ENCODE data around the gene RHPN2. TPM values are rescaled to one million over a fixed set of nuclear protein-coding genes. Genes with fewer than 3 reads are reported as not detected.
"Not testable (repeated sequence)": the region's sequence is repeated elsewhere in the genome, so short reads cannot be mapped to it uniquely, and the experiment has no call there.

RHPN2 gene
- total RNA-seq, 2 donors from 2014 or later: not detected

DNA sequence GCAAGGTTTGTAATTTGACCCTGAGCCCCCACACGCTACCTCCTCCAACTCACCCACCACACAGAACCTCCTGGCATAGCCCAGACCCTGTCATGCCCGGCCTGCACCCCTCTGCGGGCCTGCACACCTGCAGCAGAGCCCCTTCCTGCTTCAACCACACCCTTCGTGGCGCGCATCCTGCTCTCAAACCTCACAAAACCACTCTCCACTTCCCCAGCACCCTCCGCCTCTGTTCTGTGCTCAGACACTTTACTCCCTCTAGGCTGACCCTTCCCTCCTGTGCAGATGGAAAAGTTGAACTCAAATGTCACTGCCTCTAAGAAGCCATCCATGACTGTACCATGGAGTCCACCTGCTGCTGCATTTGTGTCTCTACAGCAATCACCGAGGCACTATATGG is 64.2 kb downstream of the RHPN2 start:
- Mint-ChIP-seq H3K27me3 (peaks cover 3% of the 10 kb centered on the region), H3K27ac (peak overlapping the region; percentile 84), H3K36me3 (ENCODE audit: low read depth) (no peaks in the 10 kb centered on the region), H3K4me3 (peak overlapping the region; percentile 79), H3K4me1 (peaks cover 16% of the 10 kb centered on the region)
- H3K9me3 ChIP-seq (ENCODE audit: control insufficient read depth, low read length, poor library complexity, severe bottlenecking): no peaks in the 10 kb centered on the region
- DNase-seq (no peak), ATAC-seq (peak; percentile 27)

DNA sequence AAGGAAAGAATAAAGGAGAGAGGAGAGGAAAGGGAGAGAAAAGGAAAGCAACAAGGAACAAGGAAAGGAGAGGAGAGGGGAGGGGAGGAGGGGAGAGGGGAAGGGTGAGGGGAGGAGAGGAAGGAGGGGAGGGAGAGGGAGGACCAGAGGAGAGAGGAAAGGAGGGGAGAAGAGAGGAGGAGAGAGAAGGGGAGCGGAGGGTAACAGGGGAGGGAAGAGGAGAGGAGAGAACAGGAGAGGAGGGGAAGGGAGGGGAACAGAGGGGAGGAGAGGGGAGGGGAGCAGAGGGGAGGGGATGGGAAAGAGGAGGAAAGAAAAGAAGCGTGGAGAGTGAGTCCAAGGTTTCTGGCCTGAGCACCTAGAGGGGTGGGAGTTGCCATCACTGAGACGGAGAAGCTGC is 66.0 kb downstream of the RHPN2 start:
- DNase-seq: no peak
- no peaks in the 10 kb centered on the region for H3K36me3 Mint-ChIP-seq (ENCODE audit: low read depth)
- H3K9me3 ChIP-seq (ENCODE audit: control insufficient read depth, low read length, poor library complexity, severe bottlenecking): no peaks in the 10 kb centered on the region
- H3K27ac Mint-ChIP-seq: peak overlapping the region; percentile 84
- H3K27me3 Mint-ChIP-seq: no peaks in the 10 kb centered on the region
- H3K4me3 Mint-ChIP-seq: no peak overlapping the region
- ATAC-seq: no peak
- H3K4me1 Mint-ChIP-seq: peaks cover 16% of the 10 kb centered on the region

DNA sequence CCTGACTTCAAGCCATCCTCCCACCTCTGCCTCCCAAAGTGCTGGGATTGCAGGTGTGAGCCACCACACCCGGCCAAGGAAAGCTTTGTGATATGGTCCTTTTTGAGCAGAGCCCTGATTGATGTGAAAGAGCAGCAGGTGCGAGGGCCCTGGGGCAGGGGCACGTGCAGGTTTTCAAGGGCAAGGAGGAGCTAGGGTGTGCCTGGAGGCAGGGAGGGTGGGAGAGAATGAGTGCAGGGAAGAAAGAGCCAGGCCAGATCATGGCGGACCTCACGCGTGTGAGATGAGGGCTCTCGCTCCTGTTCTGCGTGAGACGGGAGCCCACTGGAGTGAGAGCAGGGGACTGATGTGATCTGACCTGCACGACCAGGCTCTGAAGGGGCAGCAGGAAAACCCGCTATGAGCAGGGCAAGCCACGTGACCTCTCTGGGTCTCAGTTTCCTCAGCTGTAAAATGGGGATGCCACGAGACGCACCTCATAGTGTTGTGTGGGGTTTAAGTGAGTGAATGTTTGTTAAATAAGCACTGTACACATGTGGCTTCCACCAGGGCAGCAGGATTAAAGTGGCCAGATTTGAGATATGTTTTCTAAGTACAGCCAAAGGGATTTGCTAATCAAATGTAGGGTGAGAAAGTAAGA is 66.9 kb downstream of the RHPN2 start:
- Mint-ChIP-seq H3K27me3 (no peaks in the 10 kb centered on the region), H3K4me1 (peaks cover 16% of the 10 kb centered on the region), H3K27ac (peak overlapping the region; percentile 84), H3K4me3 (no peak overlapping the region), H3K36me3 (ENCODE audit: low read depth) (no peaks in the 10 kb centered on the region)
- ATAC-seq: no peak
- no peaks in the 10 kb centered on the region for H3K9me3 ChIP-seq (ENCODE audit: control insufficient read depth, low read length, poor library complexity, severe bottlenecking)
- no peak for DNase-seq

DNA sequence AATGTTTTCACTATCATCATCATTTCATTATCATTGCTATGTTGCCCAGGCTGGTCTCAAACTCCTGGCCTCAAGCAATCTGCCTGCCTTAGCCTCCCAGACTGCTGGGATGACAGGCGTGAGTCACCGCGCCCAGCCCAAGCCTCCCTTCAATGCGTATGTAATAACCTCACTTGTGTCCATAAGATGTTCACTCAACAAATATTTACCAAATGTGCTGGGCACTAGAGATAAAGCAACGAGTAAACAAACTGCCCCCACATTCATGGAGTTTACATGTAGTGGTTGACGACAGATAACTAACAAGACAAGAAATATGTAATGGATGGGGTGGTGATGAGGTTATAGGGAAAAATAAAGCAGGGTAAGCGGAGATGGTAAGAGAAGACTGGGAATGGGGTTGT is 67.6 kb downstream of the RHPN2 start:
- H3K9me3 ChIP-seq (ENCODE audit: control insufficient read depth, low read length, poor library complexity, severe bottlenecking); H3K27ac Mint-ChIP-seq; H3K27me3 Mint-ChIP-seq; H3K4me3 Mint-ChIP-seq; ATAC-seq; DNase-seq; H3K36me3 Mint-ChIP-seq (ENCODE audit: low read depth): not testable (repeated sequence)
- H3K4me1 Mint-ChIP-seq: peaks cover 16% of the 10 kb centered on the region

DNA sequence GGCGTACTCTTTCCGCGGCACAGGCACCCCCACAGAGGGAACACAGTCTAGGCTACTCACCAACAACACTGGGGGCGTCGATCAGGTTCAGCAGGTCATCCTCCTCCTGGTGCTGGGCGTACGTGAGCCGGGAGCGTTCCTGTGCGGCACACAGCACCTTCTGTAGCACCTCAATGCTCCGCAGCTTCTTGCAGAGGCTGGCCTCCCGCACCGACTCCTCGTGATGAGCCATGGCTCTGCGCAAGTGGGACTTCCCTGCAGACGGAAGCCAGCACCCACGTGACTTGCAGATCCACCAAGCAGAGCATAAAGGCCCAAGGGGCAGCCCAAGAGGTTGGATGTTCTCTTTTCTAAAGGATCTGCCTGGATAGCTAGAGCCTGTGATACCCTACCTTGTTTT is 68.7 kb downstream of the RHPN2 start:
- not testable (repeated sequence) for H3K9me3 ChIP-seq (ENCODE audit: control insufficient read depth, low read length, poor library complexity, severe bottlenecking); ATAC-seq; H3K27me3 Mint-ChIP-seq; H3K36me3 Mint-ChIP-seq (ENCODE audit: low read depth); DNase-seq; H3K4me3 Mint-ChIP-seq; H3K27ac Mint-ChIP-seq
- H3K4me1 Mint-ChIP-seq: peaks cover 16% of the 10 kb centered on the region

DNA sequence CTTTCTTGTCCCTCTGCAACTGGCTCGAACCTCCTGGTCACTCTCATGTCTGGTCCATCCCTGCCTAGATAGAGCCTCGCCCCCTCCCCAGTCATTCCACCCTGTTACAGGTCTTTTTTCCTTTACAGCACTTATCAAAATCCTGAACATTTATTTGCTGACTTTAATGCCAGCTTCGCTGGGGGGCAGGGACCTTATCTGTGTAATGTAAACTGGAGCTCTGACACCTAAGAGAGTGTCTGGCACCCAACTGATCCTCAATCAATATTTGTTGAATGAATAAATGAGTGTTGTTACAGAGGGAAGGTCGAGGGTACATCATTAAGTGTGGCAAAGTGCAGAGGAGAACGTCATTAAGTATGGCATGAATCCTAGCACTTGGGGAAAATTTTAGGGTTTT is 76.0 kb downstream of the RHPN2 start:
- Mint-ChIP-seq H3K27me3 (peaks cover 5% of the 10 kb centered on the region), H3K27ac (no peak overlapping the region), H3K4me3 (no peak overlapping the region), H3K4me1 (peaks cover 6% of the 10 kb centered on the region), H3K36me3 (ENCODE audit: low read depth) (peaks cover 6% of the 10 kb centered on the region)
- DNase-seq: no peak
- no peaks in the 10 kb centered on the region for H3K9me3 ChIP-seq (ENCODE audit: control insufficient read depth, low read length, poor library complexity, severe bottlenecking)
- no peak for ATAC-seq

DNA sequence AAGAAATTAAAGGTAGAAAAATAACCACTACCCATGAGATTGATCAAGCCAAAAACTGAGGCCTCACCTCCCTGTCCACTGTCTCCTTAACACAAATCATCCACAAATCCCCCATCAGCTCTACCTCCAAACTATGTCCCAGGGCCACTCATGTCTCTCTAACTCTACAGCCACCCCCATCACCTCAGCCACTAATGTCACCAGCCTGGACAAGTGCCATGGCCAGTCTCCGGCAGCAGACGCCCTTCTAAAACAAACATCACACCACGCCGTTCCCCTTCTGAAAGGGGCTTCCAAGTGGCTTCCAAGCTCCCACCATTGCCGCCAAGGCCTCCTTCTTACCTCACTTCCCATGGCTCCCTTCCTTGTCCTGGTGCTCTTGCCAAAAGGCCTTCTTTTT is 76.4 kb downstream of the RHPN2 start:
- H3K4me1 Mint-ChIP-seq: not testable (repeated sequence)

DNA sequence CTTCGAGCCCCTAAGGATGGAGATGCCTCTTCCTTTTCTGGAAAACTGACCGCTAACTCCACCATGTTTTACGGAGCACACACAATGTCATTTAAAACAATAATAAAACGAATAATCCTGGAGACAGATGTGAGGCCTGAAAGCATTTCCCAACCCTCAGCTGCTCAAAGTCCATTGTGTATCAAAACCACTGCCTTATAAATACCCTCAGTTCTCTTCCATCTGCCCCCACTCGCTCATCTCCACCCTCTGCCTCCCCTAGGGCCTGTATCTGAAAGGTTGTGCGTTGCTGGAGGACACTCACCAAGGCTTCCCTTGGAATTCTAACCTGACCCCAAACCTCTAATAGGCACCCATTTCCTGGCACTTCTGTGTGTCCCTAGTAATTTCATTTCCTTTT is 82.2 kb downstream of the RHPN2 start:
- not testable (repeated sequence) for H3K9me3 ChIP-seq (ENCODE audit: control insufficient read depth, low read length, poor library complexity, severe bottlenecking); H3K36me3 Mint-ChIP-seq (ENCODE audit: low read depth); H3K27me3 Mint-ChIP-seq; H3K4me1 Mint-ChIP-seq; H3K4me3 Mint-ChIP-seq; ATAC-seq; H3K27ac Mint-ChIP-seq; DNase-seq

More for the DNA sequence above, 76.4 kb downstream of the RHPN2 start:
- not testable (repeated sequence) for H3K36me3 Mint-ChIP-seq (ENCODE audit: low read depth); DNase-seq; H3K4me3 Mint-ChIP-seq; ATAC-seq; H3K9me3 ChIP-seq (ENCODE audit: control insufficient read depth, low read length, poor library complexity, severe bottlenecking); H3K27me3 Mint-ChIP-seq; H3K27ac Mint-ChIP-seq

DNA sequence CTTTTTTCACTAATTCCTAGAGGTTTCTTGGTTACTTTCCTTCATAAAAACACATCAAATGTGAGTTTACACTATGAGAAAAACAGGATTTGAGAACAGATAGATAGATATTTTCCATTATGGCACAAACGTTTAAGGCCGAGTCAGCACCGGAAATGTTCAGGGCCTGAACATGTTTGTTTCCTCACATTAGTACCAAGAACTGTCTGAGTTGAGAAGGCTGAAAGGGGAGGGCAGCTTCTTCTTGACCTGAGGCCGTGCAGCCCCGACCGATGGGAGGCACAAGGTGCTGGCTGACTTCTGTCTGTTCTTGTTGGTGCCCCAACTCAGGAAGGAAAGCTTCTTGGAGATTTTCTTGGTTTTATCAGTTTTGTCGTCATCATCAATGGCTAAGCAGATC is 84.9 kb downstream of the RHPN2 start:
- H3K9me3 ChIP-seq (ENCODE audit: control insufficient read depth, low read length, poor library complexity, severe bottlenecking); DNase-seq; H3K27me3 Mint-ChIP-seq; H3K36me3 Mint-ChIP-seq (ENCODE audit: low read depth); H3K4me3 Mint-ChIP-seq; H3K27ac Mint-ChIP-seq; H3K4me1 Mint-ChIP-seq; ATAC-seq: not testable (repeated sequence)

DNA sequence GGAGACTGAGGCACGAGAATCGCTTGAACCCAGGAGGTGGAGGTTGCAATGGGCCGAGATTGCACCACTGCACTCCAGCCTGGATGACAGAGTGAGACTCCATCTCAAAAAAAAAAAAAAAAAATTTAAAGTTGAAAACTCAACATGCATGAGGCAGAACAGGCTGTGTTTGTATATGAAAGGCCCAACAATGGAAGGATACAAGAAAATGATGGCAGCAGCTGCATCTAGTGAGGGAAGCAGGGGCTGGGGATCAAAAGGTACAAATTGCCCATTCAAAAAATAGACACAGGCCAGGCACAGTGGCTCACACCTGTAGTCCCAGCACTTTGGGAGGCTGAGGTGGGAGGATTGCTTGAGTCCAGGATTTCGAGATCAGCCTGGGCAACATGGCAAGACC is 86.9 kb downstream of the RHPN2 start:
- ATAC-seq; H3K4me3 Mint-ChIP-seq; H3K4me1 Mint-ChIP-seq; H3K27me3 Mint-ChIP-seq; DNase-seq; H3K36me3 Mint-ChIP-seq (ENCODE audit: low read depth); H3K9me3 ChIP-seq (ENCODE audit: control insufficient read depth, low read length, poor library complexity, severe bottlenecking); H3K27ac Mint-ChIP-seq: not testable (repeated sequence)

DNA sequence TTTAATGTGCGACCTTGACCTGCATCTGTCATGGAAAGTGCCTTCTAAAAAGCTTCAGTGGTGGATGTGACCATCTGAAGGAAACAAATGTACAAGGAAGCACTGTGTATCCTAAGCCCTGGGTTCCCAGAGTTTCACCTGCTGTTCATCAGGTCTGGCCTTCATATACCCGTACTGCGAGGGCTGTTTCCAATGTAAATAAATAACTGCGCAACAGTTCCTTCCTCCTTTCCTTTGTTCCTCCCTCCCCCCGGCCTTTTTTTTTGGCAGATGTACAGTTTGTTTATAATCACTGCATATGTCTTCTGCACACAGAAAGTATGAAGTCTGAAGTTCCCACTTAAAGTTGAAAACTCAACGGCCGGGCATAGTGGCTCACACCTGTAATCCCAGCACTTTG is 87.4 kb downstream of the RHPN2 start:
- peaks cover 5% of the 10 kb centered on the region for H3K4me1 Mint-ChIP-seq
- DNase-seq (no peak), ATAC-seq (no peak)
- no peak overlapping the region for H3K4me3 Mint-ChIP-seq
- H3K9me3 ChIP-seq (ENCODE audit: control insufficient read depth, low read length, poor library complexity, severe bottlenecking): no peaks in the 10 kb centered on the region
- no peak overlapping the region for H3K27ac Mint-ChIP-seq
- H3K27me3 Mint-ChIP-seq: no peaks in the 10 kb centered on the region
- H3K36me3 Mint-ChIP-seq (ENCODE audit: low read depth): no peaks in the 10 kb centered on the region

DNA sequence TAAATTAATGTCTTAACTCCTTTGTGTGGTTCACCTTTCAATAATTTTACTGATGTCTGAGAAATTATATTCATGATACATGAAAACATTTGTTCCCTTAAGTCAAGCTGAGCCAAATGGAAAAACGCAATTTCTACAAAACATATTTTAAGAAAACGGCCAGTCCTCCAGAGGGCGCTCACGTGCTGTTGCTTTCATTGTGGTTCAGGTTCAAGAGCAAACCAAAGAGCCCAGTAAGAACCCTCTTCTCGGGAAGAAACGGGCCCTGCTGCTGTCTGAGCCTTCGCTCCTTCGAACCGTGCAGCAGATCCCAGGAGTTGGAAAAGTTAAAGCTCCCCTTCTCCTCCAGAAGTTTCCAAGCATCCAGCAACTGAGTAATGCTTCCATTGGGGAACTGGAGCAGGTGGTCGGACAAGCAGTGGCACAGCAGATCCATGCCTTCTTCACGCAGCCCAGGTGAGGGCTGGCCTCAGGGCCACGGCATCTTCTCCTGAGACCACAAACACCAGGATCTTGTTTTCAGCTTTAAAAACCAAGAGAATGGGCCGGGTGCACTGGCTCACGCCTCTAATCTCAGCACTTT is 88.4 kb downstream of the RHPN2 start:
- no peaks in the 10 kb centered on the region for H3K9me3 ChIP-seq (ENCODE audit: control insufficient read depth, low read length, poor library complexity, severe bottlenecking)
- no peak for ATAC-seq
- H3K27me3 Mint-ChIP-seq: no peaks in the 10 kb centered on the region
- DNase-seq: peak; percentile 34 to 63 (median 40)
- H3K4me3 Mint-ChIP-seq: no peak overlapping the region
- peaks cover 3% of the 10 kb centered on the region for H3K36me3 Mint-ChIP-seq (ENCODE audit: low read depth)
- peaks cover 12% of the 10 kb centered on the region for H3K4me1 Mint-ChIP-seq
- H3K27ac Mint-ChIP-seq: no peak overlapping the region

DNA sequence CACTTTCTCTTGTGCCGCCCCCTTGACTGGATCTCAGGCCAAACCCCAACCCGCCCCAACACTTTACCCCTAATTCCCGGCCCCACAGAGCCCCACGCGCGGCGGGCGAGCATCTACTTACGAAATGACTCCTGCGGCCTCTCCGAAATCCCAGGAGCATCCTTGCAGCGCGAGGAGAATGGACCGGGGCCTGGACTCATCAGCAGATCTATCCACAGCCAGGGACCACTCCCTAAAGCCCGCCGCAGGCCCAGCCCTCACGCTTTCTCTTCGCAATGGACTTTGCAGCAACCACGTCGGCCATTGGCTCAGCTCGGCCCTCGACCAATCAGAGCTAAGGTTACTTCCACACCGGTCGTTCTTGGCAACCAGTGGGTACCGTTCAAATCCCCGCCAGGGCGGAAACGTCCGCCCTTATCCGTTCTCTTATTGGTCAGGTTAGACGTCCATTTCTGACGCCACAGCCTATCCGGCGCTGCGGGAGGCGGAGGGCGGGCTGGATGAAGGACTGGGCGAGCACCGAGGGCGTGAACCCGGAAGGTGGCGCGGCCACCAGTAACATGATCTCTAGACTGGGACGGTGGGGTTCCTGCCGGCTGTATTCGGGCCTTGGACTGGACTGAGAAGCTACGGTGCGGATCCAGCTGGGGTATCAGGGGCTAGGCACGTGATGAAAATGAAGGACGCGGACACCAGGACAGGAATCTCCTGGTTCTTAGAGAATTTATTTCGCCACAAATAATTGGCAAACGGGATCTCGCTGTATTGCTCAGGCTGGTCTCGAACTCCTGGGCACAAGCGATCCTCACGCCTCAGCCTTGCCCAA is 92.8 kb downstream of the RHPN2 start, which contains the start of the genes CEP89 and FAAP24:
TSS of gene CEP89 (minus strand) at position 244 of the 826 bp plus-strand sequence. CDS start at position 160, 84 bp downstream.
TSS of gene FAAP24 (plus strand) at position 528 of the 826 bp plus-strand sequence. CDS start 955 bp downstream, outside the sequence.
- no peaks in the 10 kb centered on the region for H3K27me3 Mint-ChIP-seq
- no peaks in the 10 kb centered on the region for H3K9me3 ChIP-seq (ENCODE audit: control insufficient read depth, low read length, poor library complexity, severe bottlenecking)
- H3K27ac Mint-ChIP-seq: peak within 1 kb of the TSS; percentile 96
- H3K36me3 Mint-ChIP-seq (ENCODE audit: low read depth): peaks cover 3% of the 10 kb centered on the region
- peak within 1 kb of the TSS; percentile 99 for H3K4me3 Mint-ChIP-seq
- DNase-seq (peak; percentile 90 to 97 (median 95)), ATAC-seq (peak; percentile 99)
- H3K4me1 Mint-ChIP-seq: peaks cover 25% of the 10 kb centered on the region
